GM12891 (cell line): ENCODE measurements around the gene BST2.

Experiments used
- POLR2A ChIP-seq: IDR thresholded peaks from 2 replicates; pipeline ENCODE4 v1.6.1; 2011; ENCODE audit warnings: low read depth, low read length, control low read depth
- POLR2AphosphoS5 ChIP-seq: IDR thresholded peaks from 2 replicates; pipeline ENCODE4 v1.6.1; 2011; ENCODE audit warnings: low read depth, low read length, control low read depth
- SPI1 ChIP-seq: IDR thresholded peaks from 2 replicates; pipeline ENCODE4 v1.6.1; 2011; ENCODE audit warnings: low read depth, low read length, control low read depth
- TAF1 ChIP-seq: IDR thresholded peaks from 2 replicates; pipeline ENCODE4 v1.6.1; 2011; ENCODE audit warnings: low read depth, low read length, control low read depth

GRCh38 chr19:17441241-17442021 is 36.0 kb upstream of the BST2 start:
- TF ChIP-seq SPI1, result no peak
- TF ChIP-seq POLR2A, result no peak
- no peak for TF ChIP-seq POLR2AphosphoS5
- no peak for TF ChIP-seq TAF1
